GM18870 (cell line): ENCODE results near the gene TAF1.
"Not testable (repeated sequence)": the region's sequence is repeated elsewhere in the genome, so short reads cannot be mapped to it uniquely, and the experiment has no call there.

ENCODE experiments used
- ATAC-seq: cut with Tn5 transposase; IDR thresholded peaks from one replicate; pipeline ENCODE4 v1.9.1; 2021; ENCODE audit warnings: moderate library complexity; ENCODE audit not compliant: unreplicated experiment

The TAF1 gene

GRCh38 chrX:71365875-71366673, at the start of gene TAF1:
Gene TAF1 (plus strand): TSS chrX:71366357. CDS start chrX:71366375, 18 bp downstream.
- peak; percentile 91 for ATAC-seq

DNA sequence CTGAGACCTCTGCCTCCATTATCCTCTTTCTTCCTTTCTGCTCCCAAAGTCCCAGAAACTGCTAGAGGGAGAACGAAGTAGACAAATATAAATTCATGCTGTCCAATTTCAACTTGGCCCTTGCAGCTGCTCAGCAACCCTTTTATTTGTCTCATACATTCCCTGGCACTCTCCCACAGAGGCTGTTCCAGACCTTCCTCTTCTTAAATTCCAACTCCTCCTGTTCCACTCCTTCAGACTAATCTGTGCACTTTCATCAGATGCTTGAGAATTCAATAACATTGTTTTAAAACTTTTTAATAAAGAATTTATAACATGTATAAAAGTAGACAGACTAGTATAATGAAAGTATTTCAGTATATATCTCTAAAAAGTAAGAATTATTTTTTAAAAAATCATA, 49.2 kb upstream of the TAF1 start:
- ATAC-seq, result not testable (repeated sequence)

- no peak for ATAC-seq
Observed at GRCh38 chrX:71320126-71320525, 46.0 kb upstream of the TAF1 start.

- ATAC-seq, result no peak
Observed at GRCh38 chrX:71321731-71322130, 44.4 kb upstream of the TAF1 start.

- not testable (repeated sequence) for ATAC-seq
Observed at GRCh38 chrX:71324452-71324851, 41.7 kb upstream of the TAF1 start.

DNA sequence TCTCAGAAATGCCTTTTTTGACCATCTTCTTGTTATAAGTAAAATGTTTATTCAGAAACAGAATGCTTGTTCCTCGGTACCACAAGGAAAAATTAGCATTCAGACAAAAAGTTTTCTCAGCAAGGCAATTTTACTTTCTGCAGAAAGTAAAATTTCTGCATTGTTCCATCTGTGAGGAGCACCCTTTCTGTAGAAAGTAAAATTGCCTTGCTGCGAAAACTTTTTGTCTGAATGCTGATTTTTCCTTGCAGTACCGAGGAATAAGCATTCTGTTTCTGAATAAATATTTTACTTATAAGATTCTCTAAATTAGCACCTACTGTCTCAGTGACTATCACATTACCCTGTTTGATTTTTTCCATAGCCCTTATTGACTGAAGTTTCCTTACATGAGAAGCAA, 39.8 kb upstream of the TAF1 start:
- no peak for ATAC-seq

DNA sequence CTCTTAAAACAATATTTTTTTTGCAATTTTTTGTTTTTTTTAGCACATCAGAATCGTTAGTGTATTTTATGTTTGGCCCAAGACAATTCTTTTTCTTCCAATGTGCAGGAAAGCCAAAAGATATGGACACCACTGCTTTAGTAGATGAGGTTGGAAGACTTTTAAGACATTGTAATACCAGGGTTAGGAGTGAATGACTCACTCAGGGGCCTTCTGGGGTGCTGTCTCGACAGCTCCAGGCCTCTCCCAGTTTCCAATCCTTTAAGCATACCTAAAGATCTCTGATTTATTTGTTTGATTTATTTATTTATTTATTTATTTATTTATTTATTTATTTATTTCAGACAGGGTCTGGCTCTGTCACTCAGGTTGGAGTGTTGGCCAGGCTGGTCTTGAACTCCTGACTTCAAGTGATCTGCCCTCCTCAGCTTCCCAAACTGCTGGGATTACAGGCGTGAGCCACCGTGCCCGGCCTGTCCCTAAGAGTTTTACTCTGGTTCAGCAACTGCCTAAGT, 16.9 kb upstream of the TAF1 start:
- ATAC-seq, result not testable (repeated sequence)

DNA sequence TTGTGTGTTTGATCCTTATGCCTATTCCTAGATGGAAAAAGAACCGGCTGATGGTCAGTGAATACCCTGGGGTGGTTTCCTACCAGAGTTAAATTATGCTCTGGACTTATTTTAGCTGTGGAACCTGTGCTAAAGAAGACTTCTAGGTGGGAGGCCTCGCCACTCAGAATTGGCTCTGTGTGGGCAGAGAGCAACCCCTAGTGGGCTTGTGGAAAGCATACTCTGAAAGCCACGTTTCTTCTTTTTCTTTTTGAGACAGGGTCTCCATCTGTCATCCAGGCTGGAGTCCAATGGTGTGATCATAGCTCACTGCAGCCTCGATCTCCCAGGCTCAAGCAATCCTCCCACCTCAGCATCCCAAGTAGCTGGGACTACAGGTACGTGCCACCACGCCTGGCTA, 16.3 kb upstream of the TAF1 start:
- ATAC-seq, result not testable (repeated sequence)

- not testable (repeated sequence) for ATAC-seq
Observed at GRCh38 chrX:71352439-71352838, 13.7 kb upstream of the TAF1 start.

DNA sequence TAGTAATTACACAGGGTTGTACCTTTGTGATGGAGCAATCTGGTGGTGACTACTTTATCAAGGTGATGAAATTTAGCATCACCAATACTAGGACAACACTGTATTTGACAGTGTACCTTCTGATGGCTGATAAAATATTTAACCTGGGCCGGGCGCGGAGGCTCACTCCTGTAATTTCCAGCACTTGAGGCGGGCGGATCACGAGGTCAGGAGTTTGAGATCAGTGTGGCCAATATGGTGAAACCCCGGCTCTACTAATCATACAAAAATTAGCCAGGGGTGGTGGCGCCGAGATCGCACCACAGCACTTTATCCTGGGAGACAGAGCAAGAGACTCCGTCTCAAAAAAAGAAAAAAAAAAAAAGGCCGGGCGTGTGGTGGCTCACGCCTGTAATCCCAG, 1.9 kb upstream of the TAF1 start:
- ATAC-seq, result no peak

- no peak for ATAC-seq
Observed at GRCh38 chrX:71365356-71365874, 742 bp upstream of the TAF1 start.

DNA sequence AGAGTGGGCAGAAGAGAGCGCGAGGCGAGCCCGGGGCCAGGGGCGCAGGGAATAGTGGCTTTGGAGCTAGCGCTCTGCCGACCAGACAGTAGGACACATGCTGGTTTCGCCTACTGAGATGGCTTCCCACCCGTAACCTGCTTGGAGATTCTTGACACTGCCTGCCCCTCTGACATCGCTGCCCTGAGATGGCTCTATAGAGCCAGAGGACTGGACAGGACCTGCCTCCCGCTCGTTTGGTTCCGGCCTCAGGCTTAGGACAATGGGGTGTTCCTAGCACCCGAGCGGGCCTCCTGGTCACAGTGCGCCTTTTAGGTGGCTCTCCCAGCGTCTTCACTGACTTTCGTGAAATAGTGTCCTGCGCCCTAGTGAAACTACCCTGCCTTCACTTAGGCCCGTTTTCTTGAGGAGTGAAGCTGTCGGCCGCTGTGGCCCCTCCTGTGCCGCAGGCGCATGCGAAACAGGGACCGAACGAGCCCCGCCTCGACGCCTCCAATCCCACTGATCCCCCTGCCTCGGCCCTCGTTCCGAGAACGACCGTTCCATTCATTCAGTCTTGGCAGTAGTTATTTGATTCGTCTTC, 608 bp downstream of the TAF1 start:
- no peak for ATAC-seq

DNA sequence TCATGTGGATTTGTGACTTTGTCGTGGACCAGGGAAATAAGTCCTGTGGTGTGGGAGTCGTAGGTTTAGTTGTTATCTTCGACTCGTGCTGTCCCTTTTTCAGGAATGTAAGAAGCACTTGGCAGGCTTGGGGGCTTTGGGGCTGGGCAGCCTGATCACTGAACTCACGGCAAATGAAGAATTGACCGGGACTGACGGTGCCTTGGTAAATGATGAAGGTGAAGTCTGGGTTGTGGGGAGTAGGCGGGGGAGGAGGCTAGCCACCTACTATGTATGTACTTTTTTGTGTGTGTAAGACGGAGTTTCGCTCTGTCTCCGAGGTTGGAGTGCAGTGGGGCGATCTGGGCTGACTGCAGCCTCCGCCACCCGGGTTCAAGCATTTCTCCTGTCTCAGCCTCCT, 1.2 kb downstream of the TAF1 start:
- no peak for ATAC-seq

DNA sequence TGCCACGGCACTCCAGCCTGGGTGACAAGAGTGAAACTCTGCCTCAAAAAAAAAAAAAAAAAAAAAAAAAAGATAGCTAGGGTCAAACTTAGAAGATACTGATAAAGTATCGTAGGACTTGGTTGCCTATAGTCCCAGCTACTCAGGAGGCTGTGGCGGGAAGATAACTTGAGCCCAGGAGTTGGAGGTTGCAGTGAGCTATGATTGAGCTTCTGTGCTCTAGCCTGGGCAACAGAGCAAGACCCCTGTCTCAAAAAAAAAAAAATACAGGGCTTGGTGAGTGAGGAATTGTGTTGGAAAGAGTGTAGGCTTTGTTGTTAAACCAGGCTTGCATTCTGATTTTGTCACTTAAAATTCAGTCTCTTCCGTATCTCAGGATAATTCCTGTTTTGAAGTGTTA, 6.2 kb downstream of the TAF1 start:
- ATAC-seq, result no peak

DNA sequence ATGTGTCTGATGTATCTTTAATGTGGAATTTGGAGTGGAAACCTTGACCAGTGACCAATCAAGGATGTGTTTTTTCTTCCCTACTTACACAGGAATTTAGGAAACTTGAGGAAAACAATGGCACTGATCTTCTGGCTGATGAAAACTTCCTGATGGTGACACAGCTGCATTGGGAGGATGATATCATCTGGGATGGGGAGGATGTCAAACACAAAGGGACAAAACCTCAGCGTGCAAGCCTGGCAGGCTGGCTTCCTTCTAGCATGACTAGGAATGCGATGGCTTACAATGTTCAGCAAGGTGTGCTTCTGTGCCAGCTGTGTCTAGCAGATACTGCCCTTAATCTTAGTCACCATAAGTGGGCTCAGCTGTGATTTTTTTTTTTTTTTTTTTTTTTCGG, 12.6 kb downstream of the TAF1 start:
- ATAC-seq, result no peak

- not testable (repeated sequence) for ATAC-seq
Observed at GRCh38 chrX:71391725-71392124, 25.6 kb downstream of the TAF1 start.

GRCh38 chrX:71393919-71394318, 27.8 kb downstream of the TAF1 start:
- no peak for ATAC-seq

DNA sequence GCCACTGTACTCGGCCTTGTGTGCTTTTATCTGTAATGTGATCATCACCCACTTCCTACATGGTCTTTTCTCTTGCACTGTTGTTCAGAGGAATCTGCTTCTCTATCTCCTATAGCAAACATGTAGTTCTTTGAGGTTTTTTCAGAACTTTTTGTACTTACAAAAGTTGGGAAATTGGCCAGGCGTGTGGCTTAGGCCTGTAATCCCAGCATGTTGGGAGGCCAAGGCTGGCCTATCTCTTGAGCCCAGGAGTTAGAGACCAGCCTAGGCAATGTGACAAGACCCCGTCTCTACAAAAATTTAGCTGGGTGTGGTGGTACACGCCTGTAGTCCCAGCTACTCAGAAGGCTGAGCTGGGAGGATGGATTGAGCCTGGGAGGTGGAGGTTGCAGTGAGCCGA, 30.4 kb downstream of the TAF1 start:
- ATAC-seq, result no peak

DNA sequence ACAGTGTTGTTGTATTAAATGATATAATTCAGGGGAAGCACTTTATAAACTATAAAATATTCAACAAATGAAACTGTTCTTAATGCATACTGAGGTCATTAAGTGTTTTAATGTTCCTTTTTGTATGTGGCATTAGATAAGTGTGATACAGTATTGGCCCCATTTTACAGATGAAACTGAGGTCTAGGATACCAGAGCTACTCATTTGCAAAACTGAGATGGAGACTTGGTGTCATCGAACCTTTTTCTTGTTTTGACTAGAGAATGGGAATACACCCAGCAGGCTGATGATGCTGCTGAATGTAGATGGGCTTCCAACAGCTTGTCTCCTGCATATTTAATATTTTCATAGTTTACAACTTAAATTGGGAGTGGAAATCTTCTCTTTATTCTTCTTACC, 34.6 kb downstream of the TAF1 start:
- no peak for ATAC-seq

GRCh38 chrX:71416260-71416659, 50.1 kb downstream of the TAF1 start:
- not testable (repeated sequence) for ATAC-seq

DNA sequence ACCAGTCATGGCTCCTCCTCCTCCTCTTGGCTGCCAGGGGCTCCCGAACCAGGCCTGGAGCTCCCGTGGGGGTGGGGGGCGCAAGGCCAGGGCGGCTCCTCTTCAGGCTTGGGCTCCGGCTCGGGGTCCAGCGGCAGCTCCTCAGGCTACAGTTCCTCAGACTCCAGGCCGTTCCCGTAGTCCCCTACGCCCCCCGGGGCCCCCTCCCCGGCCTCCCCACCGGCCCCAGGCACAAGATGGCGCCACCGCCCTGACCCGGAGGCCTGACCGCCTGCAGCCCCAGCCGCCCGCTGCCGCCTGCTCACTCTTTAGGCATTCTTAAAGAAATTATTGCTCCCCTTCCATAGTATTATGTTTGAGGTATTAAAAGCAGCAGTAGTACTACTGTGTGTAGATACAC, 54.5 kb downstream of the TAF1 start:
- ATAC-seq, result no peak

DNA sequence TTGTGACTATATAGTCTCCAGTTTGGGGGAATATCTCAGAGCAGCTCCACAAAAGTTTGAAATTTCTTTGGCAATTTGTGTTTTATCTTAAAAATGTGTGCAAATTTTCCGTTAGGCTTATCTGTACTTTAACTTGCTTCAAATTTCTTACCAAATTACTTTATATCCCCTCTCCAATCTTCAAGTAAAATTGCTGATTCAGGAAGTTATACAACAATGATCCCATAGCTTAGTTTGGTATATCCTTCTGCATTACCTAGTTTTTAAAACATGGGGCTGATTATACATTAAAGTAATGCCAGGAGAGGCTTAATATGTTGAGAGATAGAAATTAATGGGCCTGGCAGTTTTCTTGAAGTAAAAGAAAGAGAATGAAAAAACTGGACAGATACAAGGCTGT, 66.6 kb downstream of the TAF1 start:
- no peak for ATAC-seq
